ENCODE results near the gene RMDN3.

Gene RMDN3

DNA sequence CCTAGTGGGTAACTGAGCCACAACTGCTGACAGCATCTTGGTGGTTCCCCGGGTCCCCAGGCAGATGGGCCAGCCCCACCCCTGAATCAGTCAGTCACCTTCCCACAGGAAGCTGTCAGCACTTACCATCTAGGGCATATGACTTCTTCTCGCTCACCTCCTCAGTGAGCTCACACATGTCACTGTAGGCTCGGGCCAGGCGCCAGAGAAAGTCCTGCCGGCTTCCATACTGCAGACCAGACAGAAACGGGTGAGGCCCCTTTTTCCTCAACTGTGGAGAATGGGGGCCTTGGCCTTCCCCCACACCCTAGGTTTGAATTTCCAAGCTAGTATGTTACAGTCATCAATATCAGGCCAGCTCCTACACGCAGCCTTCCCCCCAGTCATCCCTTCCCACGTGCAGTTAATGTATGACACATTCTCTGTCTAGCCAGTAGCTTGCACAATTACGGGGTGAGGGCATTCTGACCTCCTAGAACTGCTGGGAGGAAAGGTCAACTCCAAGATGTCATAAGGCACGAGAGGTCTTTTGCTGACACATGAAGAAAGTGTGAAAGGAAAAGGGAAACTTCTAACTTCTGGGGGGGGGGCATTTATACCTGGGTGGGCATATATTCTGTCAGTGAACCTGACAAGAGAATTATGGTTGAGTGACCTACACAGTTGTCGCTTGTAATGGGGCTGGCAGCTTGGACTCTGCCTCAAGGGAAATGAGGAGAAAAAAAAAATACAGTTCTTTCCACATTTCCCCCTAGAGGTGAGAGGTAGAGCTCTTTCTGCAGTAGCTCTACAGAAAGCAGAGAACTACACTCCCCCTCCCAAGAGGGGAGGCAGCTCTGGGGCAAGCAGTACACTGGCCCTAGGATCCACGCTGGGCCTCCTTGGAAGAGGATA, 10.9 kb downstream of the RMDN3 start:
- H3K9ac ChIP-seq (ENCODE audit: low read depth, low read length, poor library complexity, severe bottlenecking): no peak overlapping the region
- no peak; the same call in 1 of the 2 replicates for TF ChIP-seq CTCF (conservative IDR thresholded peaks at IDR 0.05; ENCODE audit: low read length)
- no peak for TF ChIP-seq EZH2phosphoT487 (IDR thresholded peaks at IDR 0.05; ENCODE audit: borderline replicate concordance)
- peaks cover 39% of the 10 kb centered on the region; the same call in 1 of the 2 replicates for H3K36me3 ChIP-seq (ENCODE audit: insufficient read depth, low read length)

GRCh38 chr15:40743485-40743901, 11.6 kb downstream of the RMDN3 start:
- H3K4me2 ChIP-seq (ENCODE audit: low read depth, low read length, poor library complexity, severe bottlenecking): no peak overlapping the region
- H3K9me2 ChIP-seq (replicated peaks; ENCODE audit: low read depth, low read length): no peaks in the 10 kb centered on the region
- H4K20me1 ChIP-seq (ENCODE audit: insufficient read depth, low read length, poor library complexity, severe bottlenecking): no peaks in the 10 kb centered on the region
- no peaks in the 10 kb centered on the region for H3K9me3 ChIP-seq (ENCODE audit: insufficient read depth, low read depth, low read length)
- no peaks in the 10 kb centered on the region for H3K4me1 ChIP-seq (ENCODE audit: insufficient read depth, low read length, poor library complexity, severe bottlenecking)
- 0 out of 2 replicates have a peak, but pooled peaks cover 3% of the 10 kb centered on the region for H3F3A ChIP-seq (ENCODE audit: low read depth)
- H3K36me3 ChIP-seq (ENCODE audit: insufficient read depth, low read length): peaks cover 46% of the 10 kb centered on the region; the same call in 1 of the 2 replicates
- H3K9ac ChIP-seq (ENCODE audit: low read depth, low read length, poor library complexity, severe bottlenecking): no peak overlapping the region
- no peaks in the 10 kb centered on the region for H3K27me3 ChIP-seq (ENCODE audit: insufficient read depth, low read length, poor library complexity, severe bottlenecking)
- no peaks in the 10 kb centered on the region for H3K79me2 ChIP-seq (ENCODE audit: insufficient read depth, low read length)
- H3K4me3 ChIP-seq (ENCODE audit: low read length, poor library complexity, severe bottlenecking): no peak overlapping the region
- TF ChIP-seq EZH2phosphoT487 (IDR thresholded peaks at IDR 0.05; ENCODE audit: borderline replicate concordance) (no peak), CTCF (conservative IDR thresholded peaks at IDR 0.05; ENCODE audit: low read length) (no peak)
- no peak overlapping the region for H2AFZ ChIP-seq (ENCODE audit: low read length)

More for the DNA sequence above, 10.9 kb downstream of the RMDN3 start:
- H3K4me1 ChIP-seq (ENCODE audit: insufficient read depth, low read length, poor library complexity, severe bottlenecking): no peaks in the 10 kb centered on the region
- no peaks in the 10 kb centered on the region for H4K20me1 ChIP-seq (ENCODE audit: insufficient read depth, low read length, poor library complexity, severe bottlenecking)
- no peaks in the 10 kb centered on the region for H3K79me2 ChIP-seq (ENCODE audit: insufficient read depth, low read length)
- no peak overlapping the region for H2AFZ ChIP-seq (ENCODE audit: low read length)
- H3F3A ChIP-seq (ENCODE audit: low read depth): 0 out of 2 replicates have a peak, but pooled peaks cover 3% of the 10 kb centered on the region
- no peak overlapping the region for H3K4me3 ChIP-seq (ENCODE audit: low read length, poor library complexity, severe bottlenecking)
- H3K27me3 ChIP-seq (ENCODE audit: insufficient read depth, low read length, poor library complexity, severe bottlenecking): no peaks in the 10 kb centered on the region
- no peak overlapping the region for H3K4me2 ChIP-seq (ENCODE audit: low read depth, low read length, poor library complexity, severe bottlenecking)
- H3K9me3 ChIP-seq (ENCODE audit: insufficient read depth, low read depth, low read length): no peaks in the 10 kb centered on the region
- no peaks in the 10 kb centered on the region for H3K9me2 ChIP-seq (replicated peaks; ENCODE audit: low read depth, low read length)

DNA sequence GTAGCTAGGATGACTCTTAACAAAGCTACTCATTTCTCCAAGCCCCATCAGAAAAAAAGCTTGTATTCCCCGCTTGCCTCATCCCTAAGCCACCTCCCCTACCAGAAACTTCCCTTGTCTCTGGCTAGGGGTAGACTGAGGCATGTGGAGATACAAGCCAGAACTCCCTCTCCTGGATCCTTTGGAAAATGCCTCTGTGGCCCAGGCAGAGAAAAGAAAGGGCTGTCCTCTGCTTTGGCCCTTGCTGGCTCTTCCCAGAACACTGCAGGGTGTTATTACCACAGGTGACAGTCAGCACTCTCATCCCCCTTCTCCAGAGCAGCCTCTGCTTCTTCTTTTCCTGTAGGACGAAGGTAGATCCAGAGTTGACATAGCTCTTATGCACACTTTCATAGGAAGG, 15.2 kb downstream of the RMDN3 start:
- 0 out of 2 replicates have a peak, but pooled peaks cover 3% of the 10 kb centered on the region for H3F3A ChIP-seq (ENCODE audit: low read depth)
- H2AFZ ChIP-seq (ENCODE audit: low read length): no peak overlapping the region
- H3K9me2 ChIP-seq (replicated peaks; ENCODE audit: low read depth, low read length): no peaks in the 10 kb centered on the region
- no peaks in the 10 kb centered on the region for H3K9me3 ChIP-seq (ENCODE audit: insufficient read depth, low read depth, low read length)
- no peak for TF ChIP-seq EZH2phosphoT487 (IDR thresholded peaks at IDR 0.05; ENCODE audit: borderline replicate concordance)
- no peak for TF ChIP-seq CTCF (conservative IDR thresholded peaks at IDR 0.05; ENCODE audit: low read length)
- H3K36me3 ChIP-seq (ENCODE audit: insufficient read depth, low read length): peaks cover 78% of the 10 kb centered on the region; the same call in 1 of the 2 replicates
- no peaks in the 10 kb centered on the region for H3K27me3 ChIP-seq (ENCODE audit: insufficient read depth, low read length, poor library complexity, severe bottlenecking)
- H4K20me1 ChIP-seq (ENCODE audit: insufficient read depth, low read length, poor library complexity, severe bottlenecking): no peaks in the 10 kb centered on the region
- H3K79me2 ChIP-seq (ENCODE audit: insufficient read depth, low read length): no peaks in the 10 kb centered on the region
- H3K4me3 ChIP-seq (ENCODE audit: low read length, poor library complexity, severe bottlenecking): no peak overlapping the region
- no peak overlapping the region for H3K9ac ChIP-seq (ENCODE audit: low read depth, low read length, poor library complexity, severe bottlenecking)
- no peak overlapping the region for H3K4me2 ChIP-seq (ENCODE audit: low read depth, low read length, poor library complexity, severe bottlenecking)
- no peaks in the 10 kb centered on the region for H3K4me1 ChIP-seq (ENCODE audit: insufficient read depth, low read length, poor library complexity, severe bottlenecking)

All from Loucy (cell line).